HCT116 (cell line): ENCODE data around the gene RYR3. TPM values are rescaled to one million over a fixed set of nuclear protein-coding genes. Genes with fewer than 3 reads are reported as not detected.

Experiments used
- ATAC-seq: fragments of 200-7000 bp; cut with Tn5 transposase; 2 replicates; pipeline ENCODE4 v1.9.1; 2020; ENCODE audit warnings: mild to moderate bottlenecking, moderate library complexity
- BruUV-seq: library from RNA; stranded (reverse); fragments of 400-500 nt; replicated peaks from 2 replicates; lab custom pipeline; 2021; lab: Mats Ljungman, UMichigan
- CTCF ChIA-PET: fragments of 300-600 bp; sonication (Branson Sonifier 250); formaldehyde crosslinking; loops from one replicate; lab custom pipeline; 2021; ENCODE audit warnings: antibody characterized with exemption; lab: Charles Lee
- POLR2A ChIA-PET: fragments of 300-600, 350-600 bp; sonication (Branson Sonifier 250); formaldehyde crosslinking; loops from one replicate; lab custom pipeline; 2021; ENCODE audit warnings: antibody characterized with exemption; lab: Charles Lee
- RAD21 ChIA-PET, 2 experiments: fragments of 300-600 bp; sonication (Branson Sonifier 250); formaldehyde crosslinking; loops; one replicate each; lab custom pipeline; 2023; ENCODE audit warnings: low total read pairs in 2 of 2; ENCODE audit not compliant: uncharacterized antibody in 2 of 2, unreplicated experiment in 2 of 2, low non-redundant PET in 1 of 2; lab: Charles Lee
- DNase-seq: peaks from one replicate; pipeline ENCODE4 v3.0.0-alpha.2; 2010; ENCODE audit warnings: low read depth, low spot score
- H2AFZ ChIP-seq: fragments of 200-600 bp; shearing (Covaris generic), sonication (generic); 2 replicates; pipeline ENCODE4 v1.6.1; 2017; ENCODE audit warnings: low read depth, mixed run types, mixed read lengths, antibody characterized with exemption, low read length; ENCODE audit not compliant: poor library complexity, severe bottlenecking
- H3K27ac ChIP-seq: 2 replicates; pipeline ENCODE4 v1.5.1; 2012; ENCODE audit warnings: low read depth, low read length
- H3K27me3 ChIP-seq: fragments of 200-600 bp; sonication (generic); 2 replicates; pipeline ENCODE4 v1.6.1; 2016; ENCODE audit warnings: mixed run types, low read length, mixed read lengths; ENCODE audit not compliant: insufficient read depth
- H3K36me3 ChIP-seq, 2 experiments: fragments of 200-500 bp in 1 of 2; fragments of 200-600 bp in 1 of 2; sonication (Bioruptor generic) in 1 of 2; sonication (generic) in 1 of 2; 2 replicates each; pipeline versions ENCODE4 v1.5.1 to v1.6.1; 2014 to 2016; ENCODE audit warnings: low read length in 2 of 2, inconsistent platforms in 1 of 2, mixed read lengths in 1 of 2, mixed run types in 1 of 2; ENCODE audit not compliant: insufficient read depth in 2 of 2, control insufficient read depth in 1 of 2
- H3K4me1 ChIP-seq, 2 experiments: fragments of 200-600 bp in 1 of 2; sonication (generic) in 1 of 2; 2 replicates each; pipeline versions ENCODE4 v1.5.1 to v1.6.1; 2012 to 2017; ENCODE audit warnings: low read length in 2 of 2, inconsistent platforms in 1 of 2, mild to moderate bottlenecking in 1 of 2, mixed read lengths in 1 of 2, mixed run types in 1 of 2, moderate library complexity in 1 of 2; ENCODE audit not compliant: insufficient read depth in 2 of 2, control insufficient read depth in 1 of 2
- H3K4me2 ChIP-seq: fragments of 200-600 bp; sonication (generic); 2 replicates; pipeline ENCODE4 v1.6.1; 2017; ENCODE audit warnings: mixed run types, low read length, mixed read lengths
- H3K4me3 ChIP-seq, 2 experiments: fragments of 200-600 bp in 1 of 2; sonication (generic) in 1 of 2; replicated peaks in 1 of 2; 2 replicates each; pipeline ENCODE4 v1.5.1; 2011 to 2016; ENCODE audit warnings: low read length in 2 of 2, control low read depth in 1 of 2, low read depth in 1 of 2, mild to moderate bottlenecking in 1 of 2, mixed read lengths in 1 of 2, mixed run types in 1 of 2
- H3K79me2 ChIP-seq: fragments of 200-600 bp; sonication (generic); 2 replicates; pipeline ENCODE4 v1.6.1; 2017; ENCODE audit warnings: mild to moderate bottlenecking, mixed run types, low read length, moderate library complexity, mixed read lengths; ENCODE audit not compliant: insufficient read depth
- H3K9ac ChIP-seq: fragments of 200-600 bp; sonication (generic); 2 replicates; pipeline ENCODE4 v1.6.1; 2016; ENCODE audit warnings: low read length, mixed read lengths
- H3K9me2 ChIP-seq: fragments of 200-600 bp; sonication (generic), shearing (Covaris generic); 2 replicates; pipeline ENCODE4 v1.6.1; 2017; ENCODE audit warnings: mixed run types, mild to moderate bottlenecking, moderate library complexity; ENCODE audit not compliant: insufficient read depth
- H3K9me3 ChIP-seq, 2 experiments: fragments of 200-500 bp in 1 of 2; fragments of 200-600 bp in 1 of 2; sonication (Bioruptor generic) in 1 of 2; sonication (generic) in 1 of 2; 2 replicates each; pipeline ENCODE4 v1.6.1; 2014 to 2017; ENCODE audit warnings: low read length in 2 of 2, mixed read lengths in 2 of 2, inconsistent platforms in 1 of 2, low read depth in 1 of 2, mild to moderate bottlenecking in 1 of 2, mixed run types in 1 of 2, moderate library complexity in 1 of 2; ENCODE audit not compliant: control insufficient read depth in 1 of 2, insufficient read depth in 1 of 2
- H4K20me1 ChIP-seq: fragments of 200-600 bp; sonication (generic), shearing (Covaris generic); 2 replicates; pipeline ENCODE4 v1.6.1; 2017; ENCODE audit warnings: mixed run types, mild to moderate bottlenecking, moderate library complexity; ENCODE audit not compliant: insufficient read depth
- CBX3 ChIP-seq: IDR thresholded peaks from 2 replicates; pipeline ENCODE4 v1.6.1; 2012; ENCODE audit warnings: low read depth
- CEBPB ChIP-seq: IDR thresholded peaks from 2 replicates; pipeline ENCODE4 v1.6.1; 2012; ENCODE audit warnings: low read depth
- ELF1 ChIP-seq: IDR thresholded peaks from 2 replicates; pipeline ENCODE4 v1.6.1; 2012; ENCODE audit warnings: low read depth, borderline replicate concordance
- FOSL1 ChIP-seq: IDR thresholded peaks from 2 replicates; pipeline ENCODE4 v1.6.1; 2012; ENCODE audit warnings: low read depth
- SIN3A ChIP-seq: IDR thresholded peaks from 2 replicates; pipeline ENCODE4 v1.6.1; 2012; ENCODE audit warnings: low read depth
- SRF ChIP-seq: IDR thresholded peaks from 2 replicates; pipeline ENCODE4 v1.6.1; 2012; ENCODE audit warnings: low read depth
- TCF7L2 ChIP-seq: IDR thresholded peaks from 2 replicates; pipeline ENCODE4 v1.7.0; 2011; ENCODE audit warnings: borderline replicate concordance, inconsistent platforms; ENCODE audit not compliant: insufficient read depth, insufficient read length; ENCODE audit errors: extremely low read depth
- YY1 ChIP-seq: IDR thresholded peaks from 2 replicates; pipeline ENCODE4 v1.6.1; 2011; ENCODE audit warnings: low read length, low read depth, moderate library complexity, mild to moderate bottlenecking; ENCODE audit not compliant: insufficient replicate concordance; ENCODE audit errors: extremely low read depth
- intact Hi-C: fragments of 100-400 bp; cut with micrococcal nuclease; formaldehyde crosslinking; loops from 2 replicates; pipeline ENCODE4 v1.10.0; 2022
- total RNA-seq: library from RNA; stranded (reverse); gene quantifications from one replicate; pipeline ENCODE4 v1.2.1, GENCODE V29; 2021; ENCODE audit not compliant: unreplicated experiment
- TF ChIP-seq, protein P1 (sequence below): IDR thresholded peaks from 2 replicates; pipeline ENCODE4 v1.6.1; 2011; ENCODE audit warnings: mild to moderate bottlenecking, low read length, moderate library complexity; ENCODE audit not compliant: insufficient replicate concordance; ENCODE audit errors: extremely low read depth
- TF ChIP-seq, protein P2 (sequence below): IDR thresholded peaks from 2 replicates; pipeline ENCODE4 v1.6.1; 2012
- TF ChIP-seq, protein P3 (sequence below): IDR thresholded peaks from 2 replicates; pipeline ENCODE4 v1.6.1; 2012
- TF ChIP-seq, protein P4 (sequence below): IDR thresholded peaks from 2 replicates; pipeline ENCODE4 v1.6.1; 2012; ENCODE audit warnings: low read depth

The RYR3 gene
- total RNA-seq, 1 experiment from 2014 or later: not detected

DNA sequence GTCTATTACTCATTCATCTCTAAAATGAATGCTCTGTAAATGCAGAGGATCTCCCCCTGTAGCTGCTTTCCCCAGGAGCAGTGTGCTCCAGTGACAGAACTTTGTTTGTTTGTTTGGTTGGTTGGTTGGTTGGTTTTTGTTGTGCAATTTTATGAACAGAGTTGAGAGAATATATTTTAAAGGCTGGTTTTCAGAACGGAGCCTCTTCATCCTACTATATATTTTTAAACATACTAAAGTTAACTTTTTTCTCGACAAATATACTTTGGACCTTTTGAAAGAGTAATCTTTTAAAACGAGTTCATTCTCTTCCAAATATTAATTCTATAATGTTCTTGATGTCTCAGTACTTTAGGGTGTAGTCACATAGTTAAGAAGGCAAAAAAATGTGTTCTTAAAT, 20.2 kb downstream of the RYR3 start:
- Histone ChIP-seq H4K20me1 (no peaks in the 10 kb centered on the region), H3K4me2 (no peak overlapping the region), H3K27me3 (peaks cover 69% of the 10 kb centered on the region), H2AFZ (no peak overlapping the region), H3K9ac (no peak overlapping the region), H3K79me2 (no peaks in the 10 kb centered on the region), H3K4me1 (no peaks in the 10 kb centered on the region), H3K36me3 (no peaks in the 10 kb centered on the region), H3K9me2 (no peaks in the 10 kb centered on the region), H3K4me3 (no peak overlapping the region), H3K9me3 (no peaks in the 10 kb centered on the region), H3K27ac (no peak overlapping the region)
- intact Hi-C loops: no loop called here
- no peak for DNase-seq
- no peak for ATAC-seq
- ChIA-PET POLR2A (no interaction called here), CTCF (no interaction called here), RAD21 (no interaction called here)
- no TSS peak for BruUV-seq
- TF ChIP-seq SRF: no peak
- no peak for TF ChIP-seq YY1
- no peak for TF ChIP-seq CBX3
- no peak for TF ChIP-seq SIN3A
- no peak for TF ChIP-seq CEBPB
- TF ChIP-seq ELF1: no peak
- TF ChIP-seq, protein P1, sequence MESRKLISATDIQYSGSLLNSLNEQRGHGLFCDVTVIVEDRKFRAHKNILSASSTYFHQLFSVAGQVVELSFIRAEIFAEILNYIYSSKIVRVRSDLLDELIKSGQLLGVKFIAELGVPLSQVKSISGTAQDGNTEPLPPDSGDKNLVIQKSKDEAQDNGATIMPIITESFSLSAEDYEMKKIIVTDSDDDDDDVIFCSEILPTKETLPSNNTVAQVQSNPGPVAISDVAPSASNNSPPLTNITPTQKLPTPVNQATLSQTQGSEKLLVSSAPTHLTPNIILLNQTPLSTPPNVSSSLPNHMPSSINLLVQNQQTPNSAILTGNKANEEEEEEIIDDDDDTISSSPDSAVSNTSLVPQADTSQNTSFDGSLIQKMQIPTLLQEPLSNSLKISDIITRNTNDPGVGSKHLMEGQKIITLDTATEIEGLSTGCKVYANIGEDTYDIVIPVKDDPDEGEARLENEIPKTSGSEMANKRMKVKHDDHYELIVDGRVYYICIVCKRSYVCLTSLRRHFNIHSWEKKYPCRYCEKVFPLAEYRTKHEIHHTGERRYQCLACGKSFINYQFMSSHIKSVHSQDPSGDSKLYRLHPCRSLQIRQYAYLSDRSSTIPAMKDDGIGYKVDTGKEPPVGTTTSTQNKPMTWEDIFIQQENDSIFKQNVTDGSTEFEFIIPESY: no peak
- TF ChIP-seq TCF7L2: no peak
- TF ChIP-seq, protein P2, sequence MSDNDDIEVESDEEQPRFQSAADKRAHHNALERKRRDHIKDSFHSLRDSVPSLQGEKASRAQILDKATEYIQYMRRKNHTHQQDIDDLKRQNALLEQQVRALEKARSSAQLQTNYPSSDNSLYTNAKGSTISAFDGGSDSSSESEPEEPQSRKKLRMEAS: no peak
- TF ChIP-seq, protein P3, sequence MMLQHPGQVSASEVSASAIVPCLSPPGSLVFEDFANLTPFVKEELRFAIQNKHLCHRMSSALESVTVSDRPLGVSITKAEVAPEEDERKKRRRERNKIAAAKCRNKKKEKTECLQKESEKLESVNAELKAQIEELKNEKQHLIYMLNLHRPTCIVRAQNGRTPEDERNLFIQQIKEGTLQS: no peak
- no peak for TF ChIP-seq FOSL1
- TF ChIP-seq, protein P4, sequence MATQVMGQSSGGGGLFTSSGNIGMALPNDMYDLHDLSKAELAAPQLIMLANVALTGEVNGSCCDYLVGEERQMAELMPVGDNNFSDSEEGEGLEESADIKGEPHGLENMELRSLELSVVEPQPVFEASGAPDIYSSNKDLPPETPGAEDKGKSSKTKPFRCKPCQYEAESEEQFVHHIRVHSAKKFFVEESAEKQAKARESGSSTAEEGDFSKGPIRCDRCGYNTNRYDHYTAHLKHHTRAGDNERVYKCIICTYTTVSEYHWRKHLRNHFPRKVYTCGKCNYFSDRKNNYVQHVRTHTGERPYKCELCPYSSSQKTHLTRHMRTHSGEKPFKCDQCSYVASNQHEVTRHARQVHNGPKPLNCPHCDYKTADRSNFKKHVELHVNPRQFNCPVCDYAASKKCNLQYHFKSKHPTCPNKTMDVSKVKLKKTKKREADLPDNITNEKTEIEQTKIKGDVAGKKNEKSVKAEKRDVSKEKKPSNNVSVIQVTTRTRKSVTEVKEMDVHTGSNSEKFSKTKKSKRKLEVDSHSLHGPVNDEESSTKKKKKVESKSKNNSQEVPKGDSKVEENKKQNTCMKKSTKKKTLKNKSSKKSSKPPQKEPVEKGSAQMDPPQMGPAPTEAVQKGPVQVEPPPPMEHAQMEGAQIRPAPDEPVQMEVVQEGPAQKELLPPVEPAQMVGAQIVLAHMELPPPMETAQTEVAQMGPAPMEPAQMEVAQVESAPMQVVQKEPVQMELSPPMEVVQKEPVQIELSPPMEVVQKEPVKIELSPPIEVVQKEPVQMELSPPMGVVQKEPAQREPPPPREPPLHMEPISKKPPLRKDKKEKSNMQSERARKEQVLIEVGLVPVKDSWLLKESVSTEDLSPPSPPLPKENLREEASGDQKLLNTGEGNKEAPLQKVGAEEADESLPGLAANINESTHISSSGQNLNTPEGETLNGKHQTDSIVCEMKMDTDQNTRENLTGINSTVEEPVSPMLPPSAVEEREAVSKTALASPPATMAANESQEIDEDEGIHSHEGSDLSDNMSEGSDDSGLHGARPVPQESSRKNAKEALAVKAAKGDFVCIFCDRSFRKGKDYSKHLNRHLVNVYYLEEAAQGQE: no peak
